Astrocyte (in vitro differentiated cells and primary cell): ENCODE results near the gene FAM131B.

Experiments
- CTCF ChIP-seq: IDR thresholded peaks from 2 replicates; pipeline ENCODE4 v1.5.1; 2011; ENCODE audit warnings: low read depth, mild to moderate bottlenecking, inconsistent platforms, low read length, moderate library complexity; ENCODE audit not compliant: insufficient read depth
- EZH2 ChIP-seq: IDR thresholded peaks from 2 replicates; pipeline ENCODE4 v1.6.1; 2012; ENCODE audit warnings: mild to moderate bottlenecking, low read length, inconsistent platforms; ENCODE audit not compliant: insufficient read depth

GRCh38 chr7:143384148-143384547 lies 21.6 kb upstream of the FAM131B start:
- no peak for TF ChIP-seq CTCF
- TF ChIP-seq EZH2: no peak
